22Rv1 (cell line): ENCODE data around the gene TTLL6.

ENCODE experiments used
- CTCF ChIP-seq: fragments of 450-650 bp; IDR thresholded peaks from 2 replicates; pipeline ENCODE4 v1.5.1; 2017; ENCODE audit warnings: mild to moderate bottlenecking
- ZFX ChIP-seq: fragments of 450-650 bp; IDR thresholded peaks from 2 replicates; pipeline ENCODE4 v1.6.1; 2017; ENCODE audit warnings: antibody characterized with exemption, borderline replicate concordance

- TF ChIP-seq CTCF (no peak), ZFX (no peak)
These were observed 71.4 kb downstream of the TTLL6 start for GRCh38 chr17:48745381-48746275.
